ENCODE data around the gene RNF144A. TPM values are rescaled to one million over a fixed set of nuclear protein-coding genes. Genes with fewer than 3 reads are reported as not detected.

Gene RNF144A
- total and polyA plus RNA-seq, 2 donors (not counting 3 experiments of a cell fraction or from before 2014, with no cell fraction given) = 9.7 to 28.8 TPM

DNA sequence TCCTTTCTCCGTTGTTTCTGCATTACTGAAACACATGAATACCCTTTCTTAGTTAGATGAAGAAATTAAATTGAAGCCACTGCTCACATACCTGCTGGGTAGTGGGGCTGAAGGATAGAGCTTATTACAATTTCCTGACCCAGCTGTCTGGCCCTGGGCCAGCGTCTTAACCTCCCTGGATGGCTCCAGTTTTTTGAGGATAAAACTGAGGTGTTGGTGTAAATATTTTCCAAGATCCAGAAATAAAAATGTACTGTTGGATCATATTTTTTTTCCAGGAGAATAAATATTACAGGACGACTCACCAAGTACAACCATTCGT, 3.5 kb downstream of the RNF144A start:
- H3K9me1 ChIP-seq (replicated peaks; ENCODE audit: control insufficient read depth, extremely low read depth, insufficient read depth, low read length) = no peaks in the 10 kb centered on the region
- H2AFZ ChIP-seq (ENCODE audit: low read depth, low read length) = no peak overlapping the region
- ChIA-PET POLR2A (no interaction called here), CTCF (interaction anchor here (1.2 to 1.7 kb wide), 5 partner anchors 23 to 123 kb away, joined by 3 to 6 read pairs (median 4); no protein-coding TSS in a partner anchor)
- dilution Hi-C loops (cut with MboI; ENCODE audit: extremely low pct_ligation_motif_present, low sequenced_read_pairs) = no loop called here
- no peak for FAIRE-seq
- no peak overlapping the region for H3K4me2 ChIP-seq (ENCODE audit: insufficient read depth, low read length)
- no peak for DNase-seq (ENCODE audit: low read depth, low spot score)
- no peak for TF ChIP-seq EZH2 (IDR thresholded peaks at IDR 0.05; ENCODE audit: borderline replicate concordance, low read depth, low read length, severe bottlenecking)
- no peak for TF ChIP-seq FOS (IDR thresholded peaks at IDR 0.05; ENCODE audit: borderline replicate concordance, insufficient read depth, low read length)
- TF ChIP-seq MYC (IDR thresholded peaks at IDR 0.05; ENCODE audit: low read depth, low read length) = no peak
- TF ChIP-seq, protein P1, sequence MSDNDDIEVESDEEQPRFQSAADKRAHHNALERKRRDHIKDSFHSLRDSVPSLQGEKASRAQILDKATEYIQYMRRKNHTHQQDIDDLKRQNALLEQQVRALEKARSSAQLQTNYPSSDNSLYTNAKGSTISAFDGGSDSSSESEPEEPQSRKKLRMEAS (IDR thresholded peaks at IDR 0.05; ENCODE audit: insufficient read depth, insufficient read length) = no peak
- BruUV-seq (replicated peaks) = no TSS peak
- H3K27ac ChIP-seq (ENCODE audit: insufficient read depth, low read depth, low read length) = no peak overlapping the region
- intact Hi-C loops (cut with micrococcal nuclease) = no loop called here
- peaks cover 0 to 2% of the 10 kb centered on the region in 2 experiments for H3K27me3 ChIP-seq (ENCODE audit: control insufficient read depth in 2 of 2, insufficient read depth in 2 of 2, low read length in 2 of 2)
- H3K36me3 ChIP-seq (ENCODE audit: control insufficient read depth in 2 of 2, extremely low read depth in 1 of 2, insufficient read depth in 2 of 2, low read length in 2 of 2) = no peaks in the 10 kb centered on the region
- no peaks in the 10 kb centered on the region for H3K9me3 ChIP-seq (replicated peaks; ENCODE audit: control insufficient read depth, insufficient read depth, low read length)
- no peaks in the 10 kb centered on the region for H3K79me2 ChIP-seq (ENCODE audit: control insufficient read depth, insufficient read depth, low read length)
- no peak overlapping the region for H3K4me3 ChIP-seq (replicated peaks in 1 of 3; ENCODE audit: insufficient read depth in 1 of 3, low read depth in 1 of 3, low read length in 3 of 3)
- no peak overlapping the region for H3K9ac ChIP-seq (replicated peaks; ENCODE audit: extremely low read depth, insufficient read depth, low read length)
- H4K20me1 ChIP-seq (replicated peaks; ENCODE audit: control insufficient read depth, extremely low read depth, insufficient read depth, low read length) = no peaks in the 10 kb centered on the region
- H3K4me1 ChIP-seq (ENCODE audit: control insufficient read depth, extremely low read depth, insufficient read depth, low read length) = no peaks in the 10 kb centered on the region

DNA sequence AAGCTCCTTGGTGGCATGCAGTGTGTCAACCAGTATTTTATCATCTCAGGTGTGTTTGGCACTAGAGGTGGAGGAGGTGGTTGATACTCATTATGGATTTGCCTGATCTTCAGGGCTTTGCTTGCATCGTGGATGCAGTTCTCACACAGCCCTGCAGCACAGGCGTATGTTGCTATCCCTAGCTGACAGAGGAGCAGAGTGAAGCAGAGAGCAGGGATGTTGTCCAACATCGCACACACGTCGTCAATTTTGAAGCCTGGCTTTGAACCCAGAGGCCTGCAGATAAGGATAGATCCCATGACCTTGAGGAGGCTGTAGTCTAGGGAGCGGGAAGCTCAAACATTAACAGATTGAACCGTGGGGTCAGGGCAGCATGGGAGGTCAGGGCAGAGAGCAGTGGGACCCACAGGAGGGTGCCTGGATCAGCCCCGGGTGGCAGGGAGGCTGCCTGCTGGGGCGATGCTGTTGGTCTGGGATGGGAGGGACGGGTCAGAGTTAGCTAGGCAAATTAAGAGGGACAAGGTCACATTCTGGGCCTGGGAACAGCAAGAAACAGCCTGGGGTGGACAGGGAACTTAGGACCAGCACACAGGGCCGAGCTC, 4.2 kb downstream of the RNF144A start:
- no peaks in the 10 kb centered on the region for H3K79me2 ChIP-seq (ENCODE audit: control insufficient read depth, insufficient read depth, low read length)
- ChIA-PET CTCF (interaction anchor here (1.2 to 1.7 kb wide), 3 partner anchors 24 to 121 kb away, joined by 3 to 6 read pairs (median 5); no protein-coding TSS in a partner anchor), POLR2A (no interaction called here)
- H2AFZ ChIP-seq (ENCODE audit: low read depth, low read length) = no peak overlapping the region
- BruUV-seq (replicated peaks) = no TSS peak
- H3K36me3 ChIP-seq (ENCODE audit: control insufficient read depth in 2 of 2, extremely low read depth in 1 of 2, insufficient read depth in 2 of 2, low read length in 2 of 2) = no peaks in the 10 kb centered on the region
- H3K9me1 ChIP-seq (replicated peaks; ENCODE audit: control insufficient read depth, extremely low read depth, insufficient read depth, low read length) = no peaks in the 10 kb centered on the region
- no peak overlapping the region for H3K4me3 ChIP-seq (replicated peaks in 1 of 3; ENCODE audit: insufficient read depth in 1 of 3, low read depth in 1 of 3, low read length in 3 of 3)
- H4K20me1 ChIP-seq (replicated peaks; ENCODE audit: control insufficient read depth, extremely low read depth, insufficient read depth, low read length) = no peaks in the 10 kb centered on the region
- FAIRE-seq = no peak
- no peaks in the 10 kb centered on the region for H3K9me3 ChIP-seq (replicated peaks; ENCODE audit: control insufficient read depth, insufficient read depth, low read length)
- H3K27ac ChIP-seq (ENCODE audit: insufficient read depth, low read depth, low read length) = no peak overlapping the region
- H3K4me1 ChIP-seq (ENCODE audit: control insufficient read depth, extremely low read depth, insufficient read depth, low read length) = no peaks in the 10 kb centered on the region
- DNase-seq (ENCODE audit: low read depth, low spot score) = no peak
- TF ChIP-seq, protein P1 (IDR thresholded peaks at IDR 0.05; ENCODE audit: insufficient read depth, insufficient read length) = no peak
- TF ChIP-seq MYC (IDR thresholded peaks at IDR 0.05; ENCODE audit: low read depth, low read length) = no peak
- TF ChIP-seq POLR2A (IDR thresholded peaks at IDR 0.05; ENCODE audit: low read depth, low read length) = no peak
- no peak for TF ChIP-seq FOS (IDR thresholded peaks at IDR 0.05; ENCODE audit: borderline replicate concordance, insufficient read depth, low read length)
- no peak for TF ChIP-seq JUN (IDR thresholded peaks at IDR 0.05; ENCODE audit: borderline replicate concordance, insufficient read depth, insufficient read length, low read depth)
- TF ChIP-seq GATA2 (IDR thresholded peaks at IDR 0.05; ENCODE audit: insufficient read depth, insufficient read length, low read depth, low read length) = no peak
- TF ChIP-seq EZH2 (IDR thresholded peaks at IDR 0.05; ENCODE audit: borderline replicate concordance, low read depth, low read length, severe bottlenecking) = no peak
- no peak for TF ChIP-seq POLR2AphosphoS5 (IDR thresholded peaks at IDR 0.05; ENCODE audit: insufficient read depth, low read depth, low read length)
- TF ChIP-seq, protein P2, sequence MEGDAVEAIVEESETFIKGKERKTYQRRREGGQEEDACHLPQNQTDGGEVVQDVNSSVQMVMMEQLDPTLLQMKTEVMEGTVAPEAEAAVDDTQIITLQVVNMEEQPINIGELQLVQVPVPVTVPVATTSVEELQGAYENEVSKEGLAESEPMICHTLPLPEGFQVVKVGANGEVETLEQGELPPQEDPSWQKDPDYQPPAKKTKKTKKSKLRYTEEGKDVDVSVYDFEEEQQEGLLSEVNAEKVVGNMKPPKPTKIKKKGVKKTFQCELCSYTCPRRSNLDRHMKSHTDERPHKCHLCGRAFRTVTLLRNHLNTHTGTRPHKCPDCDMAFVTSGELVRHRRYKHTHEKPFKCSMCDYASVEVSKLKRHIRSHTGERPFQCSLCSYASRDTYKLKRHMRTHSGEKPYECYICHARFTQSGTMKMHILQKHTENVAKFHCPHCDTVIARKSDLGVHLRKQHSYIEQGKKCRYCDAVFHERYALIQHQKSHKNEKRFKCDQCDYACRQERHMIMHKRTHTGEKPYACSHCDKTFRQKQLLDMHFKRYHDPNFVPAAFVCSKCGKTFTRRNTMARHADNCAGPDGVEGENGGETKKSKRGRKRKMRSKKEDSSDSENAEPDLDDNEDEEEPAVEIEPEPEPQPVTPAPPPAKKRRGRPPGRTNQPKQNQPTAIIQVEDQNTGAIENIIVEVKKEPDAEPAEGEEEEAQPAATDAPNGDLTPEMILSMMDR (IDR thresholded peaks at IDR 0.05; ENCODE audit: extremely low read depth in 1 of 2, insufficient read depth in 1 of 2, low read depth in 1 of 2, low read length in 2 of 2) = no peak
- dilution Hi-C loops (cut with MboI; ENCODE audit: extremely low pct_ligation_motif_present, low sequenced_read_pairs) = no loop called here
- H3K27me3 ChIP-seq (ENCODE audit: control insufficient read depth in 2 of 2, insufficient read depth in 2 of 2, low read length in 2 of 2) = peaks cover 0 to 2% of the 10 kb centered on the region in 2 experiments
- H3K4me2 ChIP-seq (ENCODE audit: insufficient read depth, low read length) = no peak overlapping the region
- intact Hi-C loops (cut with micrococcal nuclease) = no loop called here
- no peak overlapping the region for H3K9ac ChIP-seq (replicated peaks; ENCODE audit: extremely low read depth, insufficient read depth, low read length)

Data from endothelial cell of umbilical vein (primary cell).